GM19397 (cell line): ENCODE measurements around the gene CARD10.

Experiments
- ATAC-seq: cut with Tn5 transposase; IDR thresholded peaks from one replicate; pipeline ENCODE4 v1.9.1; 2021; ENCODE audit warnings: mild to moderate bottlenecking, moderate library complexity; ENCODE audit not compliant: unreplicated experiment

CARD10 gene

GRCh38 chr22:37443086-37443485, 76.1 kb downstream of the CARD10 start:
- ATAC-seq, result no peak

- no peak for ATAC-seq
Observed at GRCh38 chr22:37442537-37442936, 76.7 kb downstream of the CARD10 start.

- ATAC-seq, result no peak
Observed at GRCh38 chr22:37442135-37442534, 77.1 kb downstream of the CARD10 start.

- no peak for ATAC-seq
Observed at GRCh38 chr22:37440875-37441274, 78.3 kb downstream of the CARD10 start.
